HG03521 (cell line): ENCODE measurements around the gene AIF1L.

Experiments
- ATAC-seq: cut with Tn5 transposase; IDR thresholded peaks from one replicate; pipeline ENCODE4 v1.9.1; 2021; ENCODE audit warnings: mild to moderate bottlenecking, moderate library complexity; ENCODE audit not compliant: unreplicated experiment

Gene AIF1L

DNA sequence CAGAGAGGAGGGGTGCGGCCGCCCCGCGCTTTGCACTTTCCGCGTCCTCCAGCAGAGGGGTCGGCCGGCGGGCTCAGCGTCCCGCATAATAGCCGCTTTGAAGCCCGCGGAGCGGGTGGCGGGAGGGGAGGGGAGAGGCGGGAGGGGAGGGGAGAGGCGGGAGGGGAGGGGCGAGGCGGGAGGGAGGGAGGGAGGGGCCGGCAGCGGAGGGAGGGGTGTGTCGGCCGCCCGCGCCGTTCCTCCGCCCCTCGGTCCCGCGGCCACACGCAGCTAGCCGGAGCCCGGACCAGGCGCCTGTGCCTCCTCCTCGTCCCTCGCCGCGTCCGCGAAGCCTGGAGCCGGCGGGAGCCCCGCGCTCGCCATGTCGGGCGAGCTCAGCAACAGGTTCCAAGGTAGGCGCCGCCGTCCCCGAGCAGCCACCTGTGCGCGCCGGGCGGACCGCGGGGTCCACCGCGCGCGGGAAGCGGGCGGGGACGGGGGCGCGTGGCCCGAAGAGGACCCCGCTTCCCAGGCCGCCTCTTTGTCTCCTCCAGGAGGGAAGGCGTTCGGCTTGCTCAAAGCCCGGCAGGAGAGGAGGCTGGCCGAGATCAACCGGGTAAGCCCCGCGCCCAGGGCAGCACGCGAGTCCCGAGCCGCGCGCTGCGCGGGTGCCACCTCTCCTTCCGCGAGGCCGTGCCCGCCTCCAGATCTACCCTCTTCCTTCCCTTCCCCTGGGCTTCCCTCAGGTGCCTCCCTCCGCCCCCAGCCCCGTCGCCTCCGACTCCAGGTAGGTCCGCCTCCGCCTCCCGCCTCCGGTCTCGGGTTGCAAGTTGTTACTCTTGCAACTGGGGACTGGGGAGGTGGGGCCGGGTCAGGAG lies at the start of gene AIF1L:
AIF1L (plus strand) TSS at position 263 of the 857 bp plus-strand sequence; CDS start at position 362, 99 bp downstream.
- no peak for ATAC-seq

- no peak for ATAC-seq
Observed at GRCh38 chr9:131046581-131047202, 49.6 kb upstream of the AIF1L start.

- no peak for ATAC-seq
Observed at GRCh38 chr9:131048332-131048731, 48.0 kb upstream of the AIF1L start.

DNA sequence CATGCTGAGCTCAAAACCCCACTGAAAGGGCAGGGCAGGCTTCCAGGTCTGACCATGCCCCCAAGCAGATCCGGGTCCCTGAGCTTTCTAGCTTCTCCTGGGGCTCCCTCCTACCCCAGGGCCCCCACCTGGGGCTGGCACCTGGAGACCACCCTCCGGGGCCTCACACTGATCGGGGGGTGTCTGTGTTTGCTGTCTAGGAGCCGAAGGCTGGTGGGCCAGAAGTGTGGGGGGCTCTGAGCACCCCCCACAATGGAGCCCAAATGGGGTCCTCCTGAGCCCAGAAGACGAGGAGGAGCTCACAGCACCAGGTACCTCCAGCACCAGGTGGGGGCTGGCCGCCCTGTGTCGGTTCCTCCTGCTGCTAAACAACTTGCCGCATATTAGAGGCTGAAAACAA lies 47.5 kb upstream of the AIF1L start:
- ATAC-seq = no peak

GRCh38 chr9:131049829-131050715 lies 46.3 kb upstream of the AIF1L start:
- no peak for ATAC-seq

DNA sequence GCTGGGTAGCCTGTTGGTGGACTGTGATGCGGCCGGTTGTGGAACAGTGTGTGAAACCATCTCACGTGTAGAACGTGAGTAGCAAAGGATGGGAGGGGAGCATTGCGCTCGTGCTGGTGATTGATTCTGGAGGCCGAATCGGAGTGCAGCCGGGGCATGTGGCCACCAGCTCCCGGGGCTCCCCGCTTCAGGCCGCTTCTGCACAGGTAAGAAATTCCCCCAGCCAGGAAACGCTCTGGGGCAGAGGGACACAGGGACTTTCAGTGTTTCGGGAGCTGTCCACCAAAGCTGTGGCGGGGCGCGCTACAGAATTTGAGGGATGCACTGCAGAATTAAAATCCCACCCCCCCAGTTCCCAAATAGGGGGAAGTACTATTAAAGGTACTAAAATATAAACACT lies 45.5 kb upstream of the AIF1L start:
- no peak for ATAC-seq

DNA sequence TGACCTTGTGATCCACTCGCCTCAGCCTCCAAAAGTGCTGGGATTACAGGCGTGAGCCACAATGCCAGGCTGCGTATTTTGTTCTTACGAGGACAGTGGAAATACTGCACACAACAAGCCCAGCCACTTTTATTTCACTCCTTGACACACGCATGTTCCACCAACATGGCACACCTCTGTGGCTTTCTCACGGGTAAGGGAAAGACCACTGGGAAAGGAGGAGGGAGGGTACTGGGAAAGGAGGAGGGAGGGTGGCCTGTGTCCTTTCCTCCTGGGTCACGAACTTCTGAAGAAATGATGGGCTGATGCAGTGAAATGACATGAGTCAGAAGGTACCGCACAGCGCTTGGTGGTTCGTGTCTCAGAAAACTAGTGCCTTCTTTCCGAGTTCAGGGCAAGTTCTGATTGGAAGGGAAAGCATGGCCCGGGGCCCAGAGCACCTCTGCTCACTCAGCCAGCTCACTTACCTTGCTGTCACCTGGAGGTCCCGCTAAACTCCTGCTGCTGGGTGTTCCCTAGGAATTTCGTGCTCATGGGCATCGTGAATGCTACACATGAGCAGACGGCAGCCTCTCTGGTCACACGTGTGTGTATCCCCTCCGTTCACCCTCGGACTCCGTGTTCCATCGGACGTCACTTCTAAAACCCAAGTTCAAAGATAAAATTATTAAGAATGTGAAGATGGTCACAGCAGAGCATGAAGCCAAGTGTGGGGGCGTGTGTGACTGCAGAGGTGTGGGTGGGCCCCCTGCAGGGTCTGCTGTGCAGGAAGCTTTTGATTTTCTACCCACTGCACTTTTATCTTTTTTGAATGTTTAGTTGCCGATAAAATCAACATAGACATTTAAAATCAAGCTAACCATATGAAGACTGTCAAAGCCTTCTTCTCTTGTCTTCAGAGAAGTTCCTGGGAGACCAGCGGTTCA lies 44.5 kb upstream of the AIF1L start:
- no peak for ATAC-seq

DNA sequence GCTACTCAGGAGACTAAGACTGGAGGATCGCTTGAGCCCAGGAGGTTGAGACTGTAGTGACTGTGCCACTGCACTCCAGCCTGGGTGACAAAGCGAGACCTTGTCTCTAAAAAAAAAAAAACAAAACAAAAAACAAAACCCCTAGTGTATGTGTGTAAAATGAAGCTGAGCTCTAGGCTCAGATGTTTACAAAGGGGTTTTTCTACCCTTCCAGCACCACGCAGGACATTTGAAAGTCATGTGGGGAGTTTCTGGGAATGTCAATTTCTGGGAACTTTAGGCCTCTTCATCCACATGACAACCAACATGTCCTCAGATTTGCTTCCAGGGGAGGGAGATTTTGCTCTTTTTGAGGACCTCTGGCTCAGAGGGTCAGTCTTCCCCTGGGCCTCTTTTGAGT lies 42.4 kb upstream of the AIF1L start:
- ATAC-seq = no peak

DNA sequence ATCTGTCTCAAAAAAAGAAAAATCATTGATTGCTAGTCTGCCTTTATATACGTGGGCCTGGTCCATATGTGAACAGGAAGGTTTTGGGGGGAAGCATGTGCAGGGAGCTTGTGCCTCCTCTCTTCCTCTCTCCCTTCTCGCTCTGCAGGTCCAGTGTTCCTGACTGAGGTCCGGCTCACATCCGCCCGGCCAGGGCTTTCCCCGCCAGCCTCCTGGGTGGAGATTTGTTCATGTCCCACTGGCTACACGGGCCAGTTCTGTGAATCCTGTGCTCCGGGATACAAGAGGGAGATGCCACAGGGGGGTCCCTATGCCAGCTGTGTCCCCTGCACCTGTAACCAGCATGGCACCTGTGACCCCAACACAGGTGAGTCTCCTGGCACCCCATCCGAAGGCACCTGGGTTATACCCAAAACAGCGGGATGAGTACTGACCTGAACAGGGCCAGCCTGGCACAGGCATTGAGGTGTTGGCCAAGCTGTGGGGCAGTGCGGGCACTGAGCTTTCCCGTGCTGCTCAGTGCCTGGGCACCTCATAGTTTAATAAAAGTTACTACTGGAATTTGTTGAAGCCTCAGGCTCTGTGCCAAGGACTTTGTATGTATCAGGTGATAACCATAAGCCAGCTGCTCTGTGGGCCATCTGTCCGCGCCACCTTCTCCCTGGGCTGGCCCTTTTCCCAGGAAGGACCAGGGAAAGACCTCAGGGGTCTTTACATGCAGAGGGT lies 39.4 kb upstream of the AIF1L start:
- ATAC-seq = no peak

DNA sequence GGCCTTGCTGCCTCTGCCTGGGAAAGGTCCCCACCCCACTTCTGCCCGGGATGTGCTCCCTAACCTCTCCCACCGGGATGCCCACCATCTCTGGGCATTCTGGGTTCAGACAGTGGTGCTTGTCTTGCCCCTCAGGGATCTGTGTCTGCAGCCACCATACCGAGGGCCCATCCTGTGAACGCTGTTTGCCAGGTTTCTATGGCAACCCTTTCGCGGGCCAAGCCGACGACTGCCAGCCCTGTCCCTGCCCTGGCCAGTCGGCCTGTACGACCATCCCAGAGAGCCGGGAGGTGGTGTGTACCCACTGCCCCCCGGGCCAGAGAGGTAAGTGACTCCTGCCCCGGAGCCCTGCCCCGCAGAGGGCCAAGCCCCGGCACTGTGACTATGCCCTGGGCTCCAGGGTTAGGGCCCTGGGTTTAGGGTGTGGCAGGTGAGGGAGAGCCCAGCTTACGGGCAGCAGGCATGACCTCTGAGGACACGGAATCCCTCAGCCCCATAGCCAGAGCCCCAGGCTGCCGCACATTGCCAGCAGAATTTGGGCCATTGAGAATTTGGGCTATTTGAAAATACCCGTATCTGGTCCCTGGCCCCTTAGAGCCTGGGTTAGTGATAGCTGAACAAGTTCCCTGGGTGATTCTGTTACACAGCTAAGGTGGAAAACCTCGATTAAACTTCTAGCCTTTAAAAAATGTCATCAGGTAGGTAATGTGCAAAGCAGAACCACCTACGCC lies 35.3 kb upstream of the AIF1L start:
- ATAC-seq = no peak

DNA sequence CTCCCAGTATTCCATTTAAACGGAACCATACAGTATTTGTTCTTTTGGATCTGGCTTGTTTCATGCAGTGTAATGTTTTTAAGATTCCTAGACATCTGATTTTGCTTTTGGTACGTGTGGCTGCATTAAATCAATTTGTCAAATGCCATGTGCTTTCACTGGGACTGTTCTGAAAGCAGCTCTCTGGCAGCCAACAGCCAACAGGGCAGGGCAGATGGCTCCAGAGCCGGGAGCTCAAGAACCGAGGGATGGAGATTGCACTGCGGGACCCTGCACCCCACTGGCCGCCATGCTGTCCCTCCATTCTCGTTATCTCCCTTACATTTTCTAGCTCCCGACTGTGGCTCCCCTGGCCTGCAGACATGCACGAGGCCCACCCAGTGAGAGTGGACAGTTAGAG lies 33.4 kb upstream of the AIF1L start:
- ATAC-seq = no peak

GRCh38 chr9:131065599-131065998 lies 30.7 kb upstream of the AIF1L start:
- ATAC-seq = no peak

- ATAC-seq = no peak
Observed at GRCh38 chr9:131067625-131068024, 28.7 kb upstream of the AIF1L start.

GRCh38 chr9:131068076-131068816 lies 28.1 kb upstream of the AIF1L start:
- ATAC-seq = no peak

DNA sequence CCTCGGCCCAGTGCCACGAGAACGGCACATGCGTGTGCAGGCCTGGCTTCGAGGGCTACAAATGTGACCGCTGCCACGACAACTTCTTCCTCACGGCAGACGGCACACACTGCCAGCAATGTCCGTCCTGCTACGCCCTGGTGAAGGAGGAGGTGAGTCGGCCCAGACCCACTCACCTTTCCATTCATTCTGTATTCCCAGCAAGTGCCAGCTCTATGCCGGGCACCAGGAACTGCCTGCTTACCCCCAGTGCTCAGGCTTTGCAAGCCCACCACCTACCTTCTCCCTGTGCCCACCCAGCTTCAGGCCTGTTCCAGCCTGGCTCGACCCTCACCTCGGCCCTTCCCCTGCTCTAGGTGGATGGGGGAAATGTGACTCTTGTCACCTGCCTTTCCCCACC lies 26.6 kb upstream of the AIF1L start:
- no peak for ATAC-seq

GRCh38 chr9:131072107-131072870 lies 24.0 kb upstream of the AIF1L start:
- no peak for ATAC-seq

GRCh38 chr9:131072871-131073237 lies 23.5 kb upstream of the AIF1L start:
- no peak for ATAC-seq
